Caco-2 (cell line): Measurements from ENCODE around the gene FHAD1. TPM values are rescaled to one million over a fixed set of nuclear protein-coding genes. Genes with fewer than 3 reads are reported as not detected.
"Not testable (repeated sequence)": the region's sequence is repeated elsewhere in the genome, so short reads cannot be mapped to it uniquely, and the experiment has no call there.

ENCODE experiments used
- BruUV-seq: library from RNA; stranded (reverse); fragments of 400-500 nt; replicated peaks from 2 replicates; lab custom pipeline; 2021; lab: Mats Ljungman, UMichigan
- CTCF ChIA-PET: fragments of 300-600 bp; sonication (Branson Sonifier 250); formaldehyde crosslinking; loops from one replicate; lab custom pipeline; 2022; ENCODE audit warnings: antibody characterized with exemption; lab: Charles Lee
- POLR2A ChIA-PET: fragments of 300-600 bp; sonication (Branson Sonifier 250); formaldehyde crosslinking; loops from one replicate; lab custom pipeline; 2022; ENCODE audit warnings: antibody characterized with exemption; lab: Charles Lee
- DNase-seq, 2 experiments: peaks; one replicate each; pipeline versions ENCODE4 v3.0.0 to v3.0.0-alpha.2; 2020 to 2022
- H3K27me3 ChIP-seq: replicated peaks from 2 replicates; pipeline ENCODE4 v1.6.0; 2011; ENCODE audit warnings: low read length; ENCODE audit not compliant: control insufficient read depth, insufficient read depth
- H3K36me3 ChIP-seq: 2 replicates; pipeline ENCODE4 v1.5.1; 2011; ENCODE audit warnings: low read length; ENCODE audit not compliant: control insufficient read depth, insufficient read depth
- H3K4me1 ChIP-seq: fragments of 250-450 bp; sonication (Bioruptor Pico); 2 replicates; pipeline ENCODE4 v1.5.1; 2020; ENCODE audit warnings: mild to moderate bottlenecking
- H3K4me3 ChIP-seq: 2 replicates; pipeline ENCODE4 v1.5.1; 2011; ENCODE audit warnings: low read depth, mild to moderate bottlenecking, control low read depth, low read length
- H3K9me3 ChIP-seq: fragments of 250-450 bp; sonication (Bioruptor Pico); 2 replicates; pipeline ENCODE4 v1.5.1; 2020; ENCODE audit warnings: mild to moderate bottlenecking, moderate library complexity
- H3K27ac Mint-ChIP-seq: one replicate; pipeline ENCODE4 v1.8.0; 2022; ENCODE audit warnings: mixed read lengths; ENCODE audit not compliant: unreplicated experiment
- H3K27me3 Mint-ChIP-seq: one replicate; pipeline ENCODE4 v1.8.0; 2022; ENCODE audit warnings: mixed read lengths; ENCODE audit not compliant: insufficient read depth, unreplicated experiment
- H3K36me3 Mint-ChIP-seq: one replicate; pipeline ENCODE4 v1.8.0; 2022; ENCODE audit warnings: mild to moderate bottlenecking, mixed read lengths; ENCODE audit not compliant: insufficient read depth, unreplicated experiment
- H3K4me1 Mint-ChIP-seq: one replicate; pipeline ENCODE4 v1.8.0; 2022; ENCODE audit warnings: low read depth, mixed read lengths; ENCODE audit not compliant: unreplicated experiment
- H3K4me3 Mint-ChIP-seq: one replicate; pipeline ENCODE4 v1.8.0; 2022; ENCODE audit warnings: mild to moderate bottlenecking, moderate library complexity, mixed read lengths; ENCODE audit not compliant: unreplicated experiment
- H3K9me3 Mint-ChIP-seq: one replicate; pipeline ENCODE4 v1.8.0; 2022; ENCODE audit warnings: mixed read lengths; ENCODE audit not compliant: unreplicated experiment
- CTCF ChIP-seq, 2 experiments: fragments of 200-600 bp in 1 of 2; IDR thresholded peaks; 1 replicate in 1 of 2; 2 replicates in 1 of 2; pipeline versions ENCODE4 v1.5.1 to v1.8.0; 2011 to 2022; ENCODE audit warnings: antibody characterized with exemption in 1 of 2, control low read depth in 1 of 2, inconsistent platforms in 1 of 2, low read depth in 1 of 2, low read length in 1 of 2, mild to moderate bottlenecking in 1 of 2, moderate library complexity in 1 of 2; ENCODE audit not compliant: insufficient read depth in 1 of 2, severe bottlenecking in 1 of 2, unreplicated experiment in 1 of 2
- intact Hi-C: fragments of 100-400 bp; cut with micrococcal nuclease; formaldehyde crosslinking; loops from one replicate; pipeline ENCODE4 v1.10.0; 2022; ENCODE audit not compliant: unreplicated experiment
- total RNA-seq: library from RNA; stranded (reverse); gene quantifications from 2 replicates; pipeline ENCODE4 v1.2.3, GENCODE V29; 2022

The FHAD1 gene
- total RNA-seq, 1 experiment from 2014 or later = 0.18 TPM

GRCh38 chr1:15295696-15296095, 48.7 kb downstream of the FHAD1 start:
- Mint-ChIP-seq H3K27ac (no peak overlapping the region), H3K27me3 (no peaks in the 10 kb centered on the region), H3K9me3 (no peaks in the 10 kb centered on the region), H3K36me3 (no peaks in the 10 kb centered on the region), H3K4me1 (no peaks in the 10 kb centered on the region), H3K4me3 (no peak overlapping the region)
- TF ChIP-seq CTCF (IDR thresholded peaks at IDR 0.05; ENCODE audit: insufficient read depth in 1 of 2, low read depth in 1 of 2, low read length in 1 of 2, severe bottlenecking in 1 of 2, unreplicated experiment in 1 of 2) = no peak
- no TSS peak for BruUV-seq
- CTCF ChIA-PET = interaction anchor here (0.7 kb wide), 1 partner anchor 734 kb away, joined by 3 read pairs; no protein-coding TSS in a partner anchor
- intact Hi-C loops = no loop called here
- POLR2A ChIA-PET = no interaction called here
- no peak overlapping the region for H3K4me3 ChIP-seq
- DNase-seq = no peak
- no peaks in the 10 kb centered on the region for H3K9me3 ChIP-seq
- H3K36me3 ChIP-seq = no peaks in the 10 kb centered on the region
- H3K27me3 ChIP-seq = no peaks in the 10 kb centered on the region
- H3K4me1 ChIP-seq = no peaks in the 10 kb centered on the region

- CTCF ChIA-PET = no interaction called here
- H3K27me3 ChIP-seq = no peaks in the 10 kb centered on the region
- H3K36me3 Mint-ChIP-seq = no peaks in the 10 kb centered on the region
- H3K4me1 ChIP-seq = no peaks in the 10 kb centered on the region
- intact Hi-C loops = no loop called here
- no peaks in the 10 kb centered on the region for H3K4me1 Mint-ChIP-seq
- TF ChIP-seq CTCF (IDR thresholded peaks at IDR 0.05; ENCODE audit: insufficient read depth in 1 of 2, low read depth in 1 of 2, low read length in 1 of 2, severe bottlenecking in 1 of 2, unreplicated experiment in 1 of 2) = no peak
- POLR2A ChIA-PET = no interaction called here
- DNase-seq = no peak
- BruUV-seq = no TSS peak
- H3K36me3 ChIP-seq = no peaks in the 10 kb centered on the region
- no peak overlapping the region for H3K27ac Mint-ChIP-seq
- H3K9me3 Mint-ChIP-seq = no peaks in the 10 kb centered on the region
- H3K27me3 Mint-ChIP-seq = no peaks in the 10 kb centered on the region
- no peak overlapping the region for H3K4me3 ChIP-seq
- H3K9me3 ChIP-seq = no peaks in the 10 kb centered on the region
- H3K4me3 Mint-ChIP-seq = no peak overlapping the region
Measured at GRCh38 chr1:15296585-15297321, 49.7 kb downstream of the FHAD1 start.

DNA sequence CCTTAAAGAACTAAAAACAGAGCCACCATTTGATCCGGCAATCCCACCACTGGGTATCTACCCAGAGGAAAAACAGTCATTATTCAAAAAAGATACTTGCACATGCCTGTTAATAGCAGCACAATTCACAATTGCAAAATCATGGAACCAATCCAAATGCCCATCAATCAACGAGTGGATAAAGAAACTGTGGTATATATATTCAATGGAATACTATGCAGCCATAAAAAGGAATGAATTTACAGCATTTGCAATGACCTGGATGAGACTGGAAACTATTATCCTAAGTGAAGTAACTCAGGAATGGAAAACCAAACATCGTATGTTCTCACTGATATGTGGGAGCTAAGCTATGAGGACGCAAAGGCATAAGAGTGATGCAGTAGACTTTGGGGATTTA, 51.0 kb downstream of the FHAD1 start:
- H3K4me3 ChIP-seq, H3K9me3 Mint-ChIP-seq, H3K9me3 ChIP-seq, H3K4me1 ChIP-seq, H3K27ac Mint-ChIP-seq, intact Hi-C loops, H3K36me3 Mint-ChIP-seq, H3K27me3 ChIP-seq, H3K4me3 Mint-ChIP-seq, H3K4me1 Mint-ChIP-seq, H3K27me3 Mint-ChIP-seq, DNase-seq, BruUV-seq, H3K36me3 ChIP-seq: not testable (repeated sequence)
- ChIA-PET POLR2A (interaction anchor here (0.6 kb wide), 1 partner anchor 179 kb away, joined by 10 read pairs; no protein-coding TSS in a partner anchor), CTCF (interaction anchor here (1.2 kb wide), 1 partner anchor 169 kb away, joined by 6 read pairs; no protein-coding TSS in a partner anchor)
